OCI-LY3 (cell line): ENCODE results near the gene TPBGL.

Source experiments
- H2AFZ ChIP-seq: fragments of 200-600, 300-600 bp; shearing (Covaris generic); 2 replicates; pipeline ENCODE4 v1.6.0; 2014; ENCODE audit warnings: antibody characterized with exemption, low read depth, low read length
- H3K27ac ChIP-seq: fragments of 200-600, 300-600 bp; sonication (generic); 2 replicates; pipeline ENCODE4 v1.5.1; 2014; ENCODE audit warnings: mild to moderate bottlenecking, low read length, moderate library complexity, mixed read lengths
- H3K27me3 ChIP-seq: fragments of 200-600, 300-600 bp; sonication (generic); 2 replicates; pipeline ENCODE4 v1.6.1; 2014; ENCODE audit warnings: low read depth, low read length, mixed read lengths
- H3K36me3 ChIP-seq: fragments of 200-600, 300-600 bp; sonication (generic); replicated peaks from 2 replicates; pipeline ENCODE3; 2014; ENCODE audit warnings: low read depth, low read length, mixed read lengths
- H3K4me1 ChIP-seq: fragments of 300-600, 200-600 bp; sonication (generic); 2 replicates; pipeline ENCODE4 v1.6.1; 2014; ENCODE audit warnings: low read length, mixed read lengths
- H3K4me2 ChIP-seq: fragments of 200-600, 300-600 bp; sonication (generic); 2 replicates; pipeline ENCODE4 v1.6.1; 2014; ENCODE audit warnings: low read length, mixed read lengths
- H3K4me3 ChIP-seq: fragments of 300-600, 200-600 bp; sonication (generic); 2 replicates; pipeline ENCODE4 v1.5.1; 2014; ENCODE audit warnings: antibody characterized with exemption, mild to moderate bottlenecking, low read length, moderate library complexity
- H3K79me2 ChIP-seq: fragments of 300-600, 200-600 bp; shearing (Covaris generic); 2 replicates; pipeline ENCODE4 v1.6.1; 2014; ENCODE audit warnings: mild to moderate bottlenecking, low read length, mixed read lengths
- H3K9ac ChIP-seq: fragments of 300-600, 200-600 bp; shearing (Covaris generic); 2 replicates; pipeline ENCODE4 v1.6.0; 2014; ENCODE audit warnings: mild to moderate bottlenecking, low read length, moderate library complexity
- H3K9me3 ChIP-seq: fragments of 200-600, 300-600 bp; shearing (Covaris generic); 2 replicates; pipeline ENCODE4 v1.6.1; 2014; ENCODE audit warnings: low read length, mixed read lengths; ENCODE audit not compliant: insufficient read depth
- H4K20me1 ChIP-seq: fragments of 200-600, 300-600 bp; sonication (generic); 2 replicates; pipeline ENCODE4 v1.6.1; 2016; ENCODE audit warnings: low read length, mixed read lengths; ENCODE audit not compliant: insufficient read depth
- EZH2phosphoT487 ChIP-seq: fragments of 200-600 bp; shearing (Covaris generic); IDR thresholded peaks from 2 replicates; pipeline ENCODE4 v1.6.1; 2018; ENCODE audit warnings: antibody characterized with exemption, mixed run types, low read depth
- TF ChIP-seq, protein P1 (sequence below): fragments of 200-600, 300-600 bp; sonication (generic); IDR thresholded peaks from 2 replicates; pipeline ENCODE4 v1.5.1; 2014; ENCODE audit warnings: antibody characterized with exemption, low read length, low read depth

The TPBGL gene

DNA sequence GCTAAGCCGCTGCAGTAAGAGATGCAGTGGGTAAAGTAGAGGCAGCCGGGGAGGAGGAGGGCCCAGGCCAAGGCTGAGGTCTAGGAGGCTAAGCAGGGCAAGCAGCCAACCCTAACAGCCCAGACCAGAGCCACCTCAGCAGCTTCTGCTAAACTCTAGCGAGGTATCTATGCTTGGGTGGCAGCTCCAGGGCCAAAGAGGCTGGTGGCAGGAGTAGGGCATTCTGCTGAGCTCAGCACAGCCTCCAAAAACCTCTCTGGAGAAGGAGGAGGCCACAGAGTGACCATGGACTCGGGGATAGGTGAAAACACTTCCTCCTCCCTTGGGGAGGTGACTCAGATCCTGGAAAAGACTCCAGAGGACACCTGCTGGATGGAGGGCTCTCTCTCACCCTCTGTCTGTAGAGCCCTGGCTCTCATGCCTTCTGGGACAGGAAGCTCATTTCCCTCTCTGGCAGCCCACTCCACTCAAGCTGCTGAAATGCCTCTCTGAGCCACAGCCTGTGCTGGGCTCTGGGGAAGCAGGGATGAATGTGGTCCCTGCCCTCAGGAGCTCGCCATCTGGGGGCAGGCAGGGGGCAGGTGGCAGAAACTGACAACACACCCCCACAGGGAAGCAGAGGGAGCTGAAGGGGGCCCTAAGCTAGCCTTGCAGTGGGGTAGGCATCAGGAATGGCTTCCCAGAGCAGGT, 16.5 kb upstream of the TPBGL start:
- Histone ChIP-seq H3K79me2 (no peaks in the 10 kb centered on the region), H3K36me3 (no peaks in the 10 kb centered on the region), H3K27ac (no peak overlapping the region), H3K4me2 (no peak overlapping the region), H3K9me3 (no peaks in the 10 kb centered on the region), H3K4me1 (no peaks in the 10 kb centered on the region), H2AFZ (no peak overlapping the region), H3K9ac (no peak overlapping the region), H3K4me3 (no peak overlapping the region), H3K27me3 (peaks cover under 1% of the 10 kb centered on the region; the same call in 1 of the 2 replicates), H4K20me1 (no peaks in the 10 kb centered on the region)
- TF ChIP-seq, protein P1, sequence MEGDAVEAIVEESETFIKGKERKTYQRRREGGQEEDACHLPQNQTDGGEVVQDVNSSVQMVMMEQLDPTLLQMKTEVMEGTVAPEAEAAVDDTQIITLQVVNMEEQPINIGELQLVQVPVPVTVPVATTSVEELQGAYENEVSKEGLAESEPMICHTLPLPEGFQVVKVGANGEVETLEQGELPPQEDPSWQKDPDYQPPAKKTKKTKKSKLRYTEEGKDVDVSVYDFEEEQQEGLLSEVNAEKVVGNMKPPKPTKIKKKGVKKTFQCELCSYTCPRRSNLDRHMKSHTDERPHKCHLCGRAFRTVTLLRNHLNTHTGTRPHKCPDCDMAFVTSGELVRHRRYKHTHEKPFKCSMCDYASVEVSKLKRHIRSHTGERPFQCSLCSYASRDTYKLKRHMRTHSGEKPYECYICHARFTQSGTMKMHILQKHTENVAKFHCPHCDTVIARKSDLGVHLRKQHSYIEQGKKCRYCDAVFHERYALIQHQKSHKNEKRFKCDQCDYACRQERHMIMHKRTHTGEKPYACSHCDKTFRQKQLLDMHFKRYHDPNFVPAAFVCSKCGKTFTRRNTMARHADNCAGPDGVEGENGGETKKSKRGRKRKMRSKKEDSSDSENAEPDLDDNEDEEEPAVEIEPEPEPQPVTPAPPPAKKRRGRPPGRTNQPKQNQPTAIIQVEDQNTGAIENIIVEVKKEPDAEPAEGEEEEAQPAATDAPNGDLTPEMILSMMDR = no peak
- TF ChIP-seq EZH2phosphoT487 = no peak

DNA sequence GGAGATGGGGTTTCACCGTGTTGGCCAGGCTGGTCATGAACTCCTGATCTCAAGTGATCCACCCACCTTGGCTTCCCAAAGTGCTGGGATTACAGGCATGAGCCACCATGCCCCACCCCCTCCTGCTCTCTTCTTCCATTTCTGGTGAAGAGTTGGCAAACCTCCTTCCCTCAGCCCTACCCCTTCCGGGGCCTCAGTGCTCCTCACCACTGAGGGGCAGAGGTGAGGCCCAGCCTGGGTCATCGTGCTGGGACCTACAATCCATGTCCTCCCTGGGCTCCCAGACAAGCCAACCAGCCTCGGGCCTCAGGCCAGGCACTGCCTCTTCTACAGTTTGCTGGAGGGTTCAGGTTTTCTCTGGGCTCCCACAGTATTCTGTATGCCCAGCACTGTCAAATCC, 14.8 kb upstream of the TPBGL start:
- H3K4me3 ChIP-seq = no peak overlapping the region
- H2AFZ ChIP-seq = no peak overlapping the region
- no peak overlapping the region for H3K27ac ChIP-seq
- H3K79me2 ChIP-seq = no peaks in the 10 kb centered on the region
- H4K20me1 ChIP-seq = no peaks in the 10 kb centered on the region
- TF ChIP-seq, protein P1 = no peak
- TF ChIP-seq EZH2phosphoT487 = no peak
- no peaks in the 10 kb centered on the region for H3K4me1 ChIP-seq
- H3K27me3 ChIP-seq = peaks cover 6% of the 10 kb centered on the region
- no peaks in the 10 kb centered on the region for H3K36me3 ChIP-seq
- no peaks in the 10 kb centered on the region for H3K9me3 ChIP-seq
- H3K9ac ChIP-seq = no peak overlapping the region
- no peak overlapping the region for H3K4me2 ChIP-seq

DNA sequence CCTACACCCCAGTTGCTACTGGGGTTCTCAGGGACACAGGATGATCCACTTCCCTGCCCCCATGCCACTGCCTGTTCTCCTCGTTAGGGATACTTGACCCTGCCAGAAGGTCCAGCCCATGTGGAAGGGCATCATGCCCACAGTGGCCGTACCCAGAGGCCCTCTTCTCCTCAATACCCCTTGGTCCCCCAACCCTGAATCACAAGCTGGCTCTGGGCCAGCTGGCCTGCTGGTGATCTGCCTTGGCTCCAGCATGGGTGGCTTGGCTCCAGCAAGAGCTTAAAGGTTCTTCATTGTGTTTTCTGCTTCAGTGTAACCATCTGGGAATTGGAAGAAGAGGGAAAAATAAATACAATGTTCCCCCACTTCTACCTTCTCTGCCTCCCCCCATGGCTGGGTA, 11.1 kb upstream of the TPBGL start:
- Histone ChIP-seq H3K4me3 (no peak overlapping the region), H3K9me3 (no peaks in the 10 kb centered on the region), H3K27ac (no peak overlapping the region), H4K20me1 (0 out of 2 replicates have a peak, but pooled peaks cover 3% of the 10 kb centered on the region), H3K4me2 (no peak overlapping the region), H3K9ac (no peak overlapping the region), H2AFZ (no peak overlapping the region), H3K27me3 (peaks cover 11% of the 10 kb centered on the region), H3K36me3 (no peaks in the 10 kb centered on the region), H3K4me1 (no peaks in the 10 kb centered on the region), H3K79me2 (no peaks in the 10 kb centered on the region)
- TF ChIP-seq EZH2phosphoT487 = no peak
- TF ChIP-seq, protein P1 = no peak

DNA sequence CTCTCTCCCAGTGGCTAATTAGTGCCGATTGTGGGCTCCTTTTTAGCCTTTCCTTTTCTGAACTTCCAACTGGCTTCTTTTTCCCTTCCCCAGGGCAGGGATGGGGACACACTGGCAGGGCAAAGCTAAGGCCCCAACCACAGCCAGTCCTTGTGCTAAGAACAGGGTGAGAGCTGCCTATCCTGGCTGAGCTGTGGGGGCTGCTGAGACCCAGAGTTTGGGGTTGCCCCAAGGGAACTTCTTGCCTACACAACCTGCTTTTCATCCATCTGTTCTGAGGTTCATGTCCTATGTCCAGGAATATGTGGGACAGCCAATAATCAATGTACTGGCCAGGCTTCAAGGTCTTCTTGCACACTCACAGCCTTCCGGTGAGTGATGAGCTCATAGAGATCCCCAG, 10.0 kb upstream of the TPBGL start:
- no peak overlapping the region for H2AFZ ChIP-seq
- no peaks in the 10 kb centered on the region for H3K79me2 ChIP-seq
- H3K4me2 ChIP-seq = no peak overlapping the region
- peaks cover 11% of the 10 kb centered on the region for H3K27me3 ChIP-seq
- H3K36me3 ChIP-seq = no peaks in the 10 kb centered on the region
- H3K4me3 ChIP-seq = no peak overlapping the region
- TF ChIP-seq, protein P1 = no peak
- TF ChIP-seq EZH2phosphoT487 = no peak
- peaks cover 6% of the 10 kb centered on the region; the same call in 1 of the 2 replicates for H4K20me1 ChIP-seq
- H3K27ac ChIP-seq = no peak overlapping the region
- no peaks in the 10 kb centered on the region for H3K9me3 ChIP-seq
- no peak overlapping the region for H3K9ac ChIP-seq
- H3K4me1 ChIP-seq = no peaks in the 10 kb centered on the region
